Cerebellar cortex (tissue), 1 donor: ENCODE data around the gene DUSP6.

ENCODE experiments used
- DNase-seq: peaks from one replicate; pipeline ENCODE4 v3.0.0-alpha.2; 2015; ENCODE audit warnings: low spot score

DUSP6 gene

DNA sequence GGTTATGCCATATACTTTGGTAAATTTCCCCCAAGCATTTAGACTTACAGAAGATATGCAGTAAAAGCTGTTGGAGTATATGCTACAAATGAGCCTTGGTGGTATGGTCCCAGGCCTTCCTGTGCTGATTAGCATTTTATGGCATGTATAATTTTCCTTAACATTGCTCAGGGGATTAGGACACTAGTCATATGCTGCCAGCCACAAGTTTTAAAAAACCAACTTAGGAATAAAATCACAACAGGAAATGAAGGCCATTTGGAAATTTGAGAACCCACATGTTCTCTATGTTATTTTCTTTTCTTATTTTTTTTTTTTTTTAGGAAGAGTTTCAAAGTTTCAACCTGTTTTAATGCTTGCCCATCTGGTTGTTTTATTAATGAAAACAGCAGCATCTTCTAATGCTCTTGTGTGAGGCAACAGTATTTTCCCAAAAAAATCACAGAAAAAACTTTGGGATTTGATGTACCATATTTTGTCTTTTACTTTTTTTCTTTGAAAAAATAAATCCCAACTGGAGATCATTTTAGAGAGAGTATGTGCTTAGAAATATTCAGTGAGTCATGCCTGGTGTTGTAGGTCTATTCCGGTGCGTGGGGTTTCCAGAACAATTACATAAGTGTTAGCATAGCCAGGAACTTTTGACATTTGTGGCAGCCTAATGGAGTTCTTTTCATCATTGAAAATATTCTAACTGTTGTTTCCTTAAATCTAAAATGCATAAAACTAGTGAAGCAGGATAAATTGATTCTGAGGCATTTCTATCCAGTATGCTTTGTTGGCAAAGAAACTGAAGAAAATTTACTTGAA lies 21.7 kb upstream of the DUSP6 start:
- DNase-seq, result no peak

DNA sequence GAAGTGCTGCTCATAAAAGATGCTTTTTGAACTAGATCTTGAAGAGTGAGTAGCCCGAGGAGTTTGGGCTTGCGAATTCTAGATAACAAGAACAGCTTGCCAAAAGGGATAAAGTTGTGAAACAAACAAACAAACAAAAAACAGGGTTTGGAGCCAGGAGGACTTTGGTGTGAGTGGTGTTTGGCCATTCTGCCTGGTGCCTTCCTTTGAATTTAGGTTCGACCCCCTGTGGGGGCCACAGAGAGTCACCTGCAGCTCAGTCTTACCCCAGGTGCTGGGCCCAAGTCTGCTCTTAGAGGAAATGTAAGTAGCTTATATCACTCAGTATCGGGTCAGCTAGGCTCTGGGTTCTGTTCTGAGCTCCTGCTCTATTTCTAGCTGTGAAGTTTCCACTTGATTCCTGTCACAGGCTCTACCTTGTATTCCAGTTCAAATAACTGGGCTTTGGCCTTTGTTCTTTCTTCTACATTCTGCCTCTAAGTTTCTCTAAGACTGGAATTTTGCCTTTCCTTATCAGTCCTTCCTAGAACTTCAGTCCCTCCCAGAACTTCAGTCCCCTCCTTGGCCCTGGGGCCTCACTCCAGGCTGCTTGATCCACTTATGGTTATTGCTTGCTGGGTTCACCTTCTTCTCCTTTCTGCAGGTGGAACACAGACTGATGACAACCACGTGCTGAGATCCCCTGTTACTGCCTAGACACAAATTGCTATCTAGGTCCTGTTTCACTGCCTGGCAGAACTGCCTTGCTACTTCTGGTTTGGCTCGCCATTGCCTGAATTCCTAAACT lies 20.5 kb upstream of the DUSP6 start:
- no peak for DNase-seq

DNA sequence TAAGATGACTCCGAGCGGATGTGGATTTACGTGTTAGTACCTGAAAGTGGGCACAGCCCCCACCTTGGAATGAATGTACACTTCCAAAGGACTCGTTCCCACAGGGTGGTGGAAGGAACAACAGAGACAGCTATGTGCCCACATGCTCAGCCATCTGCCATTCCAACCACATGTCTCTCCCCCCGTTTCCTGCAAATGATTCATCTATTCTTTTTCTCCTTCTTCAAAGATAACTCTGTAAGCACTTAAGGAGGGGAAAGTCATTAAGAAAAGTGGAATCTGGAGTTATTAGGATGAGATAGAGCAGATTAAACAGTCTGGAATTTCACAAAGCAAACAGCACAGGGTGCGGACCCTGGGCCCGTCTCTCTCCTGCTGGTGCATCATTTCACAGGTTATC lies 18.5 kb upstream of the DUSP6 start:
- peak; percentile 50 for DNase-seq

DNA sequence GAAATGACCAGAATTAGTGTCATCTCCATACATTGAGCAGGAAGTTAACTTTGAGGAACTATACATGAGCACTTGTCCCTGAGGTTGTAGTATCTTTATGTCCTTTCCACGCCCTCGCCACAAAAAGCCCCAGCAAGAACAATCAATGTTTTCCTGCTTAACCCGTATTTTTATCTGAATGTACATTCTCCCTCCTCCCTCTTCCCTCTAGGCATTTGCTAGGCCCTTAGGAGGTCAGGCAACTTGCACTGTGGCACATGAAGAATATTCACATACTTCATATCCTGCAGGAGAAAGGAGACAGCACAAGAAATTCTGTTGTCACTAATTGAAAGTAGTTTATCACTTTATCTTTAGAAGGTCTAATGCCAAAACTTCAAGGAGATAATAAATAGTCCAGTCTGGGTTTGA lies 18.1 kb upstream of the DUSP6 start:
- no peak for DNase-seq

DNA sequence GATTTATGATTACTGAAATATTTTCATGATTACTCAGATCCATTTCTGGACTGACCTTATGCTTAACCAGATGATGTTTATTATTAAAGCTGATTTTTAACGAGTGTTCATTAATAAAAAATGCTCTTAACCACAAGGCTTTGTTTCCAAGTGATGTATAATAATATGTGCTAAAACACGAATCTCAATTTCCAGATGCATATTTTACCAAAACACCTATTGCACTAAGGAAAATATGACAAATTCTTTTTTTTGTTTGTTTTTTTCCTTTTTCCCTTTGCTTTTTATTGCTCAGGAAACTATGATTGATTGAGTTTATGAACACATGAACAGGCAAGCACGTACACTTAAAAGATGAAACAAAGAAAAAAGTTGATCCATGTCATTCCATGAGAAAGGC lies 16.9 kb upstream of the DUSP6 start:
- DNase-seq, result no peak

DNA sequence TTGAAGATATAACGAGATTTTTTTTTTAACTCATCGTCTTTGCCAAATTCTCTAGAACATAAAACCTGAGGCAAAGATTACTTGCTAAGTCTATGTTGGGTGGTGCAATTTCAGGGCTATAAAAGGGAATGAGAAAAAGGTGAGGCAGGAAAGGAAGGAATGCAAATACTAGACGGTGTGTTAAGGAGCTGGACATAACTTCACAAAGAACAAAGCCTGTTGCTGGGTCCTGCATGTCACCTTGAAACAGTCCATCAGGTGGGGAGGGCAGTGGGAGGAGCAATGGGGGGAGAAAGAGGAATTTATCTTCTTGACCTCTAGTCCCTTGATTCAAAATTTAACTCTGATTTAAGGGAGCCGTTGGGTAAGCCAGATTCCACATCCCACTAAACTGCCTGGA lies 16.1 kb upstream of the DUSP6 start:
- DNase-seq, result no peak

DNA sequence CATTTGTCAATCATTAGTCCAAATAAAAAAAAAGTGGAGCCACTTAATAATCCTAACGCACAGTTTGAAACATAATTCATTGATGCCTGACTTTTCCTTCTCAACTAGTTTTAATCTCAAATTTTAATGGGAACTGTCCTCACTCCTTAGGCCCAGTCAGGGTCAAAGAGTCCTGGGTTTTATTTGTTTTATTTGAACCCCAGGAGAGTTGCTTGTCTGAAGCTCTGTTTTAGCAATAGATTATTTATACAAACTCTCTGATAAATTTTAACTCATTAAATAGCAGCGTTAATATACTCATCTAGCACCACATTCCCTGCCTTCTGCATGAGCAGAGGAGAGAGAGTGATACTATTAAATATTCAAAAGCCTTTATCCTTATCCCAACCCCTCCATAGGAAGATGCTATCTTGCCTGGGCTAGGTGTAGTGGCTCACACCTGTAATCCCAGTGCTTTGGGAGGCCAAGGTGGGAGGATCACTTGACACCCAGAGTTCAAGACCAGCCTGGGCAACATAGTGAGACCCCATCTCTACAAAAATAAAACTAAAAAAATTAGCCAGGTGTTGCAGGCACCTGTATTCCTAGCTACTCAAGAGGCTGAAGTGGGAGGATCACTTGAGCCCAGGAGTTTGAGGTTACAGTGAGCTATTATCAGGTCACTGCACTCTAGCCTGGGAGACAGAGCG lies 14.5 kb upstream of the DUSP6 start:
- no peak for DNase-seq

DNA sequence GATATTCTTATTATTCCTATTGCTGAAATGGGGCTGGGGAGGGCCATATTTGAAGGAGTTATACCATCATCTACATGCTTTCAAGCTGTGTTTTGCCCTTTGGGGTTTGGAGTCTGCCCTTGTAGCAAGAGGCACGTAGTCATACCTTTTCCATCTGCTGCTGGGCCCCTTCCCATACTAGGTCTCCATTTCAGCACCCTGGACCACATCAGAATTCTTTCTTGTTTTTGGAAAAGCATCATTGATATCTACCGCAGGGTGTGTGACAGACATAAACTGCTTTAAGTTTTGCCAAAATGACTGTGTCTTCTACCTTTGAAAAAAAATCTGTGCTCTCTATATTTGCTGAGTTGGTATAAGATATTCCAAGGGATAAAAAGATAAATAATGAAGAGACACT lies 12.3 kb upstream of the DUSP6 start:
- DNase-seq, result no peak

DNA sequence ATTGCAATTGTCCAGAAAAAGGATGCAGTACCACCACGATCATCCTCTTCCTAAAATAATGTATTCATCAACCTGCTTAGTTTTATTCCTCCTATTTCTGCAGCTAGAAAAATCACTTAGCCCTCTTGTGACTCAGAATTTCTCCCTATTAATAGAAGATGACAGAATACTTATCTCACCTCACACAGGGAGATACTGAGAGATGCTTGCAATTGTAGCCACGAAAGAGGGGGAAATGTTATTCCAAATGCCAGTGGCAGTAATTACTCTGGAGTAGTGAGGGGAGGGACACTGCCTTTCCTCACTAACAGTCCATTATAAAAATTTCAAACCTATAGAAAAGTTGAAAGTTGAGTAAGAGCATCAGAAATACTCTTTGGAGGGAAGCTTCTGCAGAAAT lies 11.8 kb upstream of the DUSP6 start:
- no peak for DNase-seq

DNA sequence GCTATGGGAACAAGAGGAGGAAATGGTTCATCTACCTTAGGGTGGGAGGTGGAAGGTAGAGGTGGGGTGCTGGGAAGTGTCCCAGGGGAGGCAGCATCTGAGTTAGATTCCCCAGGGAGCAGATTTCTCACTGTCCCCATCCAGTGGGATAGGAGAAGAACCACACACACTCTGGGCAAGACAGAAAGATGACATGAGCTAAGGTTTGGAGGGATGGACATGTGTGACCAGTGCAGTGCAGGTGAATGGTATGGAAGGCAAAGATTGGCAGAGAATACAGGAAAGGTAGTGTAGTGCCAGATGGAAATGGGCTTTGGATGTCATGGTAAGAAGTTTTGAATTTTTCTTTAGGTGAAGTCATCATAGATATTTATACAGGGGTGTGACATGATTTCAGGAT lies 11.3 kb upstream of the DUSP6 start:
- no peak for DNase-seq

DNA sequence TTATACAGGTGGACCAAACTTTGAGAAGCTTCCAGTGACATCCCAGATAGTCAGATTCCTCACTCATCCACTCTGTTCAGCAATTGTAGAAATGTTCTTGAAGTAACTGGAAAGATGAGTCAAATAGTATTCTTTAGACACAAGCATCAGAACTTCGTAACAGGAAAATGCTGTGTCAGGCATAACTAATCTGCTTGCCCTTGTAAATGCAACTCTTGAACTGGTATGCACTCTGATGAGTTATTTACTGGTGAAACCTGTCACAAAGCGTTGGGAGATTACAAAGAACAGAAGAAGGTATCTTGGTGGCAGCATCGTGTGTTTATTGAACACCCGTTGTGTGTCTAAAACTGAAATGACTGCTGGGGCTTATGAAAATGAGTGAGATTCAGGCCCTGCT lies 10.8 kb upstream of the DUSP6 start:
- DNase-seq, result no peak

DNA sequence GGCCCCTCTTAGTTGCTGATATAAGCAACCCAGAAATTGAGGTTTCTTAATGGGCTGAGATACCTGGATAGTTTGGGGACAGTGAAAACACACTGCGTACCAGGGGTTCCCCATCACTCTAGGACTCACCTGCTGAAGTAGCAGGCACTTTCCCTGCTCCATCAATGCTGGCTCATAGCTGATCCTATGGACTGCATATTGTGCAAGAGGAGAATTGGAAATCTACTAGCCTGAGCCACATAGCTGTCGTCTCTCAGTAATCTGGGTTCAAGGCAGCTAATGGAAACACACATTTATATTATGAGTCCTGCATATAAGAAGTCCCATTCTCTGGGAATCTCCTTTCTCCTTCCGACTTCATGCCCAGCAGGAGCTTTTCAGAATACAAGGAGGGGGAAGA lies 7.3 kb upstream of the DUSP6 start:
- no peak for DNase-seq

DNA sequence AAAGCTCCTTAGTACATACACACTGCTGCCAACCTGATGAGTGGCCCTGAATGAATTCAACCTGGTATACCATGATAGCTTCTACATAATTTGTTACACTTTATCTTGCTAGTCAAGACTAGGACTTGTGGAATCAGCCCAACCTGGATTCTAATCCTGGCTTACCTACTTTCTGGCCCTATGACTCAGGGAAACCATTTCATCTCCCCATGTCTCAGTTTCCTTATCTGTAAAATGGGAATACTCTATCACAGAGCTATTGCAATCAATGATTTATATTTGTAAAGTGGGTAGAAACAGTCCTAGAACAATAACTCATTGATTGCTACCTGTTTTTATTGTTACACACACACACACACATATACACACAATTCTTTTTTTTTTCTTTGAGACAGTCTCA lies 6.5 kb upstream of the DUSP6 start:
- no peak for DNase-seq

DNA sequence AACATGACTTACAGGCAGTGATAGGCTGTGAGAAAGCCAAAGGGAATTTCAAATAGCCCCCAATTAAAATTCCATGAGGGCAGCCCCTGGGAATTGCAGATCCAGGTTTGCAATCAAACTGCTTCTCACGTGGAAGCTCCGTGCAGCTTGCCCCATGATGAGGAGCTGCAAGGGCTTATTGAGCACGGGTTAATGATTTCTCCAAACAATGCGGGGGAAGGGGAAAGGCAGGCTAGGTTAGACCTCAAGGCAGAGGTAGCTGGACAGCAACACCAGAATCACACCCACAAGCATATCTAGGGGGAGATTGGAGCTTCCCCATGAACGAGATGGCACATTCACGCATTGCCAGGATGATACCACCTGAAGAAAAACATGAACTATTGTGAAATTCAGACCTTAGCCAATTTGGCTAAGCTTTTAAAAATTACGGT lies 5.0 kb upstream of the DUSP6 start:
- peak; percentile 78 for DNase-seq

DNA sequence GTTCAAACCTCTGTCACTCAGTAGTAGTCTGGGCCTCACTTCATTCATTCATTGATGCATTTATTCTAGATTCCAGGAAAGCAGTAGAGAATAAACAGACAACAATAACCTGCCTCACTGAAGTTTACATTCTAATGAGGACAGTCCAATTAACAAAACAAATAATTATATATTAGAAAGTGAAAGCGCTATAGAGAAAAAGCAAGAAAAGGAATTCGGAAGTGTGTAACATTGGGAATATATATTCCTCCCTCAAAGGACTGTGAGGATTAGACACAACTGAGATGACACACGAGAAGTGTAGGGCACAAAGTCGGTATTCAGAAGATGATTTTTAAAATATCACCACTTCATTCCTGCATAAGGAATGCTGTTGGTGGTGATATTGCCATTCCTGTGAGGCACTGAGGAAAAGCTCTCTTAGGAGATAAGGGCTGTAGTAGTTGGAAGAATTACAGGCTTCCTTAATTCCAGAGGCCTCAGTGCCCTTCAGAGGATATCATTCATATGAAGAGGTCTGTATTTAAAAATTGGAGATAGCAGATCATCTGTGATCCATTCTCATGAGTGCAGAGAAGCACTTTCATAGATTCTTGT lies 3.9 kb upstream of the DUSP6 start:
- DNase-seq, result no peak

DNA sequence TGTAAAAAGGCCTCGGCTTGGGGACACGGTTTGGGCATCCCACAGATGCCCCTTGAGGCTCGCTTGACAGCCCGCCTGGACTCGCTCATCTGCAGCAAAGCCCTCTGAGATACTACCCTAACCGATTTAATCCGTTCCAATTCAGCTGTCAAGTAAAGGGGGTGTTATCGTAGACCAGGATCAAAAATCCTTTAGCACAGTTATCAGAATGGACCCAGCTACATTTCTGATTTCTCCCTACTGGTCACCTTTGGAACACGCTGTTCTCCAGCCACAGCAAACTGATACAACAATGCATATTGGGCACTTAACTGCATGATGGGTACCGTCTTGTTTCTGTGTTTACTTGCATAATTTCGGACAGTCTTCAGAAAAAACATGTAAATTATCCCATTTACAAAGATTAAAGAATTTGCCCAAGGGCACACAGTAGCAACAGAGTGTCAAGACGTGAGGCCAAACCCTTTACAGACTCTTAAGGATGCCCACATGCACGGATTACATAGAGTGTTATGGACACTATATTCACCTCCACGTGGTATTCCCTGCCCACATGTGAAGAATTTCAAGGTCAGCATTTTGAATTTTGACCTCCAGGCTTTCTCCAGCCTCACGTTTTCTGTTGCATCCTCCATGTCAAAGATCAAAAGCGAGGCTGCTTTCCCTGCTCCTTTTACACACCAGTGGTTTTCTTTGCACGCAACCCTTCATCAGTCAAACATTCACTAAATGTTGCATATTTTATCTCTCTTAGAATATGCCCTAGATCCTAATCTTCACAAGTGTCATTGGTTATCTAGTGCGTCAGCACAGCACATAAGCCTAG lies 3.2 kb upstream of the DUSP6 start:
- DNase-seq, result no peak

DNA sequence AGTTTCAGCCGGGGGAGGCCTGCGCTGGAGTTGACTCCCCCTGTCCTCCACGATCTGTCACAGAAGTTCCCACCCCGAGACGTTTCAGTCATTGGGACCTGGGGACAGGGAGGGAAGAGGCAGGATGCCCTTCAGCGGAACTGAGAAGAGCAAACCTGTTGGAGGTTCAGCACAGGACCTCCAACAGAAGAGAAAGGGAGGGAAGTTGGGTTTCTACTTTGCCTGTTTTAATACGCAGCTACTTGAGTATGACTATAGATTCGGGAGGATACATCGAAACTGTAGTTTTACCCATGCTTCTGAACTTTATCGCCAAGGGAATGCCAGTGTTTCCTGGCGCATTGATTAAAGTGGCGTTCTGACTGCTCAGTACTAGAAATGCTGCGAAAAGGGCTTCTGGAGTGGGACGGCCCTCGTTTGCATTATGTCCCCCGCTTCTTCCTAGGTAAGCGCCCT lies 2.3 kb upstream of the DUSP6 start:
- no peak for DNase-seq

DNA sequence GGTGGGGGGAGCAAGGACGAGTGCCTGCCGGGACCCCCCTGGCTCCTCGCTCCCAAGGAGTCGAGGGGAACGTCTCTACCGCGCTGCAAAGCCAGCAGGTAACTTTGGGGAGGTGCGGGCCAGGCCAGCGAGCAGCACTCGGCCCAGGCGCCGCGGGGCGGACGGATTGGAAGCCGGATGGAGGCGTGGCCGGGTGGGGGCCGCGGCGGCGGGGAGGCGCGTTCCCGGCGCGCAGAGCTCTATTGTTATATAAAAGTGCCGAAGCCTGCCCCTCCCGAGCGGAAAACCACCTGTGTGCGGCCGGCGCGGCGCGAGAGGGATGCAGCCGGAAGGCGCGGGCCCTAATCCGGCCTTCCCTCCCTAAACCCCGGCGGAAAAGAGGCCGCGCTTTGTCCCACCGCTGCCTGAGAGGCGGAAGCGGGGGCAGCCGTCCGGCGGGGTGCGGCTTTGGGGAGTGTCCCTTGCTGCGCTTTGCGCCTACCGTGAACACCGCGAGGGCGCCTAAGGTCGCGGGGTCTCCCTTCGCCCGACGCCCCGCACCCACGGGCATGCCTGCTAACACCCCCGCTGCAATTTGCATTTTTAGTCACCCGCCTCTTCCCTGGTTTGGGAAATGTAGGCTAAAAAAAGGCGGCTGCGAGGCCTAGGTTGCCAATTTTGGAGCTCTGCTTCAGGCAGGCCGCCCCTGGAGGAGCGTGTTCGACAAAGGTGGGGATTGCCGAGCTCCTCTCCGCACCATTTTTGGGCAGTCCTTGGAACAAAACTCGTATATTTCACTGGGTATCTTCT lies 1.7 kb upstream of the DUSP6 start:
- peak; percentile 68 for DNase-seq

DNA sequence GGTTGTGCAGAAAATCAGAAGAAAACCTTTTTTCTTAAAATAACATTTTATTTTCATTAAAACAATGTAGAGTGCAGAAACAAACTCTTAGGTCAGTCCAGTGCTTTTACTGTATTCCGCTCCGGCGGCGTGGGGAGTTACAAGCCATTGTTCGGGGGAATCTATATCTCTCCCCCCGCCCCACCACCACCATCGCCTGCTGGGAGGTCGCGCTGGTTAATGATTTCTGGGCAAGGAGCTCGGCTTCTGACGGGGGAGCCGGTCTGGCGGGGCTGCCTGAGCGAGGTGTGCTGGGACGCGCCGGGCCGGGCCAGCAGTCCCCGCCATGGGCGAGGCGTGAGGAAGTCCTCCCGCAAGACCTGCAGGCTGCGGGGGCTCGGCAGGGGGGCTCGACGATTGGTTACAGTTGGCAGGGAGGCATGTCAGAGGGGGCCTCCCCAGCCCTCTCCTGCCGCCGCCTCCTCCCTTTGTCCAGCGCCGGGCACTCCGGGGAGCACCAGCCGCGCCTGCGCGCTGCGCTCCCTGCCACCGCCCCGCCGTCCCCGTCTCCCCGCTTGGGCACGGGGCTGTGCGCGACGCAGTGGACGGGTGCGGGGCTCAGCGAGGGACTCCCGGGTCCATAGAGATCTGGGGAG lies 1.0 kb upstream of the DUSP6 start:
- peak; percentile 70 for DNase-seq

DNA sequence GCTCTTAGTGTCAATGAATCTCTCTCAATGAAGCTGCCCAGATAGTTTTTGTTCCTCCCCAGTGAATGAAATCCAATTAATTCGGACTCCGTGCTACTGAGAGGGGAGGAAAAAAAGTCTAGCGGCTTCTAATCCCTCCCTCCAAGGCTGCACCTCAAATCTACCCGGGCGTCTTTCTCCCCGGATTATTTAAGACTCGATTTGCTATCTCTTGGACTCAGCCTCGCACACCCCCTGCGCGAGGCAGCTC lies 134 bp downstream of the DUSP6 start:
- no peak for DNase-seq
